Measurements from ENCODE around the gene TRABD2A.

DNA sequence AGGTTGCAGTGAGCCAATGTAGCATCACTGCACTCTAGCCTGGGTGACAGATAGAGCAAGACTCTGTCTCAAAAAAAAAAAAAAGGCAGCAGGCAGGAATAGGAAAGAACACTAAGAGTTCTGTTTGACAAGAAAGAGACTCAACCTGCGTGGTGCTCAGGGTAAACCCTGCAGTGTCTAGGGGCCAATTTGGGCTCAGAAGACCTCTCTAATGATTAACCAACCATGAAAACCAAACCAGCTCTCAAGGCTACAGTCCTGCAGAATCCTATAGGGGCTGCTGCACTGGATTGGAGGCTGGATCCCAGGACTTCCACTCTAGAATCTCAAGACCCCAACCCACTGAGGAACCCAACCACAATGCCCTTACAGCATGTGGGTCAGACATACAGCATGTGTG is 2.4 kb downstream of the TRABD2A start:
- TF ChIP-seq CTCF (IDR thresholded peaks at IDR 0.05): no peak
- no peak for TF ChIP-seq POLR2A (IDR thresholded peaks at IDR 0.05)
